ENCODE results near the gene OSBPL9.

GRCh38 chr1:51653127-51653526, 36.2 kb downstream of the OSBPL9 start:
- TF ChIP-seq CTCF (IDR thresholded peaks at IDR 0.05), result no peak
- no peak for TF ChIP-seq POLR2AphosphoS5 (IDR thresholded peaks at IDR 0.05)
- TF ChIP-seq POLR2A (IDR thresholded peaks at IDR 0.05), result no peak
